ENCODE measurements around the gene TTC6.
"Not testable (repeated sequence)": the region's sequence is repeated elsewhere in the genome, so short reads cannot be mapped to it uniquely, and the experiment has no call there.

Gene TTC6

GRCh38 chr14:37594971-37595808 is at the start of gene TTC6, which contains the start of gene FOXA1:
TTC6 (plus strand) TSS chr14:37595629; CDS start chr14:37622065, 26,436 bp downstream.
FOXA1 (minus strand) TSS chr14:37595249; CDS start chr14:37594972, 277 bp downstream.
- no peak for DNase-seq
- peak within 1 kb of the TSS; percentile 50 for H3K4me3 ChIP-seq (ENCODE audit: low read depth, low read length)
- H3K36me3 ChIP-seq (replicated peaks) = no peaks in the 10 kb centered on the region
- in situ Hi-C loops (cut with HindIII; ENCODE audit: low pct_ligation_motif_present, low sequenced_read_pairs) = no loop called here
- no peak for TF ChIP-seq CTCF (IDR thresholded peaks at IDR 0.05; ENCODE audit: low read depth, low read length, missing control alignments)
- peaks cover 81% of the 10 kb centered on the region for H3K27me3 ChIP-seq (replicated peaks)
- no peak within 1 kb of the TSS for H3K27ac ChIP-seq

GRCh38 chr14:37546621-37547447 is 48.6 kb upstream of the TTC6 start:
- TF ChIP-seq CTCF (IDR thresholded peaks at IDR 0.05; ENCODE audit: low read depth, low read length, missing control alignments) = no peak
- Histone ChIP-seq H3K27me3 (replicated peaks) (no peaks in the 10 kb centered on the region), H3K27ac (no peak overlapping the region), H3K36me3 (replicated peaks) (no peaks in the 10 kb centered on the region), H3K4me3 (ENCODE audit: low read depth, low read length) (no peak overlapping the region)
- peak; percentile 11 for DNase-seq
- in situ Hi-C loops (cut with HindIII; ENCODE audit: low pct_ligation_motif_present, low sequenced_read_pairs) = no loop called here

- Histone ChIP-seq H3K4me3 (ENCODE audit: low read depth, low read length) (no peak overlapping the region), H3K27me3 (replicated peaks) (no peaks in the 10 kb centered on the region), H3K36me3 (replicated peaks) (no peaks in the 10 kb centered on the region), H3K27ac (no peak overlapping the region)
- no peak for TF ChIP-seq CTCF (IDR thresholded peaks at IDR 0.05; ENCODE audit: low read depth, low read length, missing control alignments)
- DNase-seq = no peak
- in situ Hi-C loops (cut with HindIII; ENCODE audit: low pct_ligation_motif_present, low sequenced_read_pairs) = no loop called here
Measured at GRCh38 chr14:37550511-37550910, 44.9 kb upstream of the TTC6 start.

GRCh38 chr14:37551119-37551518 is 44.3 kb upstream of the TTC6 start:
- no peaks in the 10 kb centered on the region for H3K27me3 ChIP-seq (replicated peaks)
- H3K27ac ChIP-seq = no peak overlapping the region
- in situ Hi-C loops (cut with HindIII; ENCODE audit: low pct_ligation_motif_present, low sequenced_read_pairs) = no loop called here
- no peaks in the 10 kb centered on the region for H3K36me3 ChIP-seq (replicated peaks)
- no peak for TF ChIP-seq CTCF (IDR thresholded peaks at IDR 0.05; ENCODE audit: low read depth, low read length, missing control alignments)
- no peak overlapping the region for H3K4me3 ChIP-seq (ENCODE audit: low read depth, low read length)
- no peak for DNase-seq

GRCh38 chr14:37553935-37554550 is 41.4 kb upstream of the TTC6 start:
- H3K36me3 ChIP-seq (replicated peaks) = no peaks in the 10 kb centered on the region
- DNase-seq = no peak
- H3K27me3 ChIP-seq (replicated peaks) = no peaks in the 10 kb centered on the region
- no peak for TF ChIP-seq CTCF (IDR thresholded peaks at IDR 0.05; ENCODE audit: low read depth, low read length, missing control alignments)
- H3K4me3 ChIP-seq (ENCODE audit: low read depth, low read length) = no peak overlapping the region
- in situ Hi-C loops (cut with HindIII; ENCODE audit: low pct_ligation_motif_present, low sequenced_read_pairs) = no loop called here
- H3K27ac ChIP-seq = no peak overlapping the region

GRCh38 chr14:37555596-37555995 is 39.8 kb upstream of the TTC6 start:
- DNase-seq; H3K36me3 ChIP-seq (replicated peaks); in situ Hi-C loops (cut with HindIII; ENCODE audit: low pct_ligation_motif_present, low sequenced_read_pairs): not testable (repeated sequence)

More at GRCh38 chr14:37555596-37555995, 39.8 kb upstream of the TTC6 start:
- H3K27me3 ChIP-seq (replicated peaks); H3K4me3 ChIP-seq (ENCODE audit: low read depth, low read length); H3K27ac ChIP-seq: not testable (repeated sequence)

Measured in brain microvascular endothelial cell (primary cell).